Inferior parietal cortex (tissue), 1 donor: Measurements from ENCODE around the gene PRRT3.
"Not testable (repeated sequence)": the region's sequence is repeated elsewhere in the genome, so short reads cannot be mapped to it uniquely, and the experiment has no call there.

ENCODE experiments used
- DNase-seq: peaks from one replicate; pipeline ENCODE4 v3.0.0-alpha.2; 2016; ENCODE audit errors: extremely low spot score

The PRRT3 gene

DNA sequence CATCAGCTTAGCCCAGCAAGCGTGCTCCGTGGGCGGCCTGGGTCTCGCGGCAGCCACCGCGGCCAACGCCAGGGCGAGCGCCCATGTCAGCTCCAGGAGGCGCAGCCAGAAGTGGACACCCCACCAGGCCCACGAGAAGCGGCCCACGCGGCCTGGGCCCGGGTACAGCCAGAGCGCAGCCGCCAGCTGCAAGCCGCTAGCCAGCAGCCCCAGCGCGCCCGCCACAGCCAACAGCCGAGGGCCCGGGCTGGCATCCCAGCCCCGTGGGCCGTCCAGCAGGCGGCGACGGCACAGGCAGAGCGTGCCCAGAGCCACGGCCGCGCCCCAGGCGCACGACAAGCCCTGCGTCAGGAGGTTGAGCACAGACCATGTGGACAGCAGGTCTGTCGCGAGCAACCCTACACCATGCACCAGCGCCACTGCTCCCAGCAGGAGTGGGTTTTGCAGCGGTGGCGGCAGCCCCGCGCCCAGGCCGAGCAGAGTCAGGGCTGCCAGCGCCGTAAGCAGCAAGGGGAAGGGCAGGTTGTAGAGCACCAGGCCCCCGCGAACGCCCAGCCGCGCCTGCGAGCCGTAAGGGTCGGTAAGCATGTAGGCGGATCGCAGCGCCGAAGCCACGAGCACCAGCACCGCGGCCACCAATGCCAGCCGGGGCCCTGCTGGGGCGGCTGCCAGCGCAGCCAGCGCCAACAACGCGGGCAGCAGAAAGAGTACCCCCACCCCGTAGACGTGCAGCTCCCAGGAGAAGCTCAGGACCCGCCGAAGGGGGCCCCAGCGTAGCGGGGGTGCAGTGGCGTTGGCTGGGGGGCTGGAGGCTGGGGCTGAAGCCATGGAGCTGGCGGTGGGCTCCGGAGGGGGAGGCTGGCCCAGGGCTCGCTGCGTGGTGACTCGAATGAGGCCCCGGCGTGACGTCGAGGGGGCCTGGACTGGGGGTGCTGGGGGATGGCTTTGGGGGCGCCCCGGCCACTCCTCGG lies 4.9 kb downstream of the PRRT3 start:
- DNase-seq = peak; percentile 40

DNA sequence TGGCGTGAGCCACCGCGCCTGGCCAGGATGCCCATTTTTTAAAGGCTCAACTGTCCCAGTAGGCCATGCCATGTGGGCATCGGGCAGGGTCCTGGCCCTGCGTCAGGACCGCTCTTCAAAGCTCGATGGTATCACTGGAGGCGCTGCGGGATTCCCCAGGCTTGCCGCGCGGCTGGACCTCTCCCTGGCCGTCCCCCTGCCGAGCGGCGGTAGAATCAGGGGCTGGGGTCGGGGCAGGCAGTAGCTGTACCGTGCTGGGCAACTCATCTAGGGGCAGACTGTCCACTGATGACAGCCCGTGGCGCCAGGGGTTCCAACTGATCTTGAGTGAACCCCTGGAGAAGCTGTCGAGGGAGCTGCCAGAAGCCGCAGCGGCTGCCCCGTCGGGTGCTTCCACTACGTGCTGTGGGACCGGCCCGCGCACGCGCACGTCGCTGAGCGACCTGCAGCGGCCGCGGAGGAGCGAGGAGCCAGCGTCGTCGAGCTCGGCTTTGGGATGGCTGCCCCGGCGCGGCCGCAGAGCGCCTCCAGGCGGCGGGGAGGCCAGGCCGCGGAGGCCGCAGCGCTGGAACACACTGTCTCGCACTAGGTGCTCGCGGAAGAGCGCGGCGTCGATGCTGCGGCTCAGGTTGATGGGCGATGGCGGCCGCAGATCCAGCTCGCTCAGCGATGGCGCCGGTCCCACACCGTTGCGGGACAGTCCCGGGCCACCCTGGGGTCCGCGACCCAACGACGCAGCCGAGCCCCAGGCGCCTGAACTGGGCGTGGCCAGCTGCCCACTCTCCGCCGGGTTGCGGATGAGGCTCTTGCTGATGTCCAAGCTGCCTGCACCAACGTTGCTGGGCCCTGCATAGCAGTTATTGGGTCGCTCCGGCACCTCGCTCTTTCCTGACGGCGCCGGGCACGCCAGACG lies 5.8 kb downstream of the PRRT3 start:
- DNase-seq = peak; percentile 74

DNA sequence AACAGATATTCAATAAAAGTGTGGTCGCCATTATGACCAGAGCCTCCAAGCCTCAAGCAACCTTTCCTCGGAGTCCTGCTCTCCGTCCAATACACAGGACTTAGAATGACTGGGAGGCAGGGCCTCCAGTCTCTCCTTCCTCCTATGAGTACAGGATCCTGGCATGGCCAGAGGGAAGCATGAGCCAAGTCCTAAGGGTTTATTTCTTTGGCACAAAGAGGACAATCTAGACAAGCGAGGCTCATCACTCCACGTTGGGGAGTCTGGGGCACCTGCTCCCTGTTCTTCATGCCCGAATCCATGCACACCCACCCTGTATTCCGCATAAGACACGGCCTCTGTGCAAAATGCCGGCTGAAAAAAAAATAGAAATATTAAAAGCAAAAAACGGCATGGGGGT lies 6.8 kb downstream of the PRRT3 start:
- DNase-seq = no peak

DNA sequence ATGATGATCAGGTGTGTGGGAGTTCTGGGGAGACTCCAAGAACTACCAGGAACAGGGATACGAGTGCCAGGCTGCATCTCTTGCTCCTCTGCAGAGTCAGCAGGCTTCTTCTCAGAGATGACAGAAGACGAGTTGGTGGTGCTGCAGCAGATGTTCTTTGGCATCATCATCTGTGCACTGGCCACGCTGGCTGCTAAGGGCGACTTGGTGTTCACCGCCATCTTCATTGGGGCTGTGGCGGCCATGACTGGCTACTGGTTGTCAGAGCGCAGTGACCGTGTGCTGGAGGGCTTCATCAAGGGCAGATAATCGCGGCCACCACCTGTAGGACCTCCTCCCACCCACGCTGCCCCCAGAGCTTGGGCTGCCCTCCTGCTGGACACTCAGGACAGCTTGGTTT lies 7.9 kb downstream of the PRRT3 start:
- DNase-seq = peak; percentile 42

DNA sequence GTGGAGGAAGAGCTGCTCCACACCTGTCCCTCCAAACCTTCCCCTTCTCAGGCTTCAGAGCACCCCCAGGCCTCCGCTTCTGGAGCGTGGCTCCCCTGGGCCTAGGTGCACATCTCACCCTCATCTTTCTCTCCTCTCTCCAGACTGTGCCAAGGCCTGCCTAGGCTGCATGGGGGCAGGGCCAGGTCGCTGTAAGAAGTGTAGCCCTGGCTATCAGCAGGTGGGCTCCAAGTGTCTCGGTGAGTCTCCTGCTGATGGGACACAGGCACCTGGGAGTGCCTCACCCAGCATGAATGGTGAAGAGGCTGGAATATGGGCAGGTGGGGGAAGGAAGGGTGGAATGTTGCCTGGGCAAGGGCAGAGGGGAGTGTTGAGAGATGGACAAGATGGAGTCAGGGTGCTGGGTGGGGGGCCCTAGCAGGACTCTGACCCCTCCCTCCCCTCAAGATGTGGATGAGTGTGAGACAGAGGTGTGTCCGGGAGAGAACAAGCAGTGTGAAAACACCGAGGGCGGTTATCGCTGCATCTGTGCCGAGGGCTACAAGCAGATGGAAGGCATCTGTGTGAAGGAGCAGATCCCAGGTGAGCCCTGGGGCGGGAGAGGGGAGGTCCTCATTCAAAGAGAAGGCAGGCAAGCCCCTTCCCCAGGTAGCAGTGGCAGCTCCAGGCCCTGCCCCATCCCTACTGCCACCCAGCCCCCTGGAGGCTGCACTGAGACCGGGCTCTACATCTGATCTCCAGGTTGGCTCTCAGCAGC lies 9.1 kb downstream of the PRRT3 start:
- no peak for DNase-seq

DNA sequence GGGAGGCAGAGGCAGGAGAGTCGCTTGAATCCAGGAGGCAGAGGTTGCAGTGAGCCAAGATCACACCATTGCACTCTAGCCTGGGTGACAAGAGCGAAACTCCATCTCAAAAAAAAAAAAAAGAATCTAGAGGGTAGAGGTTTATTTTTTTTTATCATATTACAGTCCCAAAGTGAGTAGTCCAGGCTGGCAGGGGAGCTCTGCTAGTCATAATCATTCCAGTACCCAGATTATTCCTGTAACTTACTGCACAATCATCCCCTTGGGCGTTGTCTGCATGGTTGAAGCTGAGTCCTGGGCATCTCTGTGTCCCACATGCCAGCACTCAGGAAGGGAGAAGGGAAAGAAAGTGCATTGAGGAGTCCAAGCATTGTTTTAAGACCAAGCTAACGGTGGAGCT lies 10.0 kb downstream of the PRRT3 start:
- no peak for DNase-seq

DNA sequence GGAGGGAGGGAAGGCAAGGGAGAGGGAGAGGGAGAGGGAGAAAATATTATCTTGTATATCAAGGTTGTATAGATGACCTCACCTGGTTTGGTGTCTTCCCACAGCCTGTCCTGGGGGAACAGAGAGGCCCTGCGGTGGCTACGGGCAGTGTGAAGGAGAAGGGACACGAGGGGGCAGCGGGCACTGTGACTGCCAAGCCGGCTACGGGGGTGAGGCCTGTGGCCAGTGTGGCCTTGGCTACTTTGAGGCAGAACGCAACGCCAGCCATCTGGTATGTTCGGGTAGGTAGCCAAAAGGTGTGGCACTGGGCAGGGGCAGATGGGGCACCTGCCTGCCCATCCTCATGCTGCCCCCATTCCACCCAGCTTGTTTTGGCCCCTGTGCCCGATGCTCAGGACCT lies 11.5 kb downstream of the PRRT3 start:
- no peak for DNase-seq

DNA sequence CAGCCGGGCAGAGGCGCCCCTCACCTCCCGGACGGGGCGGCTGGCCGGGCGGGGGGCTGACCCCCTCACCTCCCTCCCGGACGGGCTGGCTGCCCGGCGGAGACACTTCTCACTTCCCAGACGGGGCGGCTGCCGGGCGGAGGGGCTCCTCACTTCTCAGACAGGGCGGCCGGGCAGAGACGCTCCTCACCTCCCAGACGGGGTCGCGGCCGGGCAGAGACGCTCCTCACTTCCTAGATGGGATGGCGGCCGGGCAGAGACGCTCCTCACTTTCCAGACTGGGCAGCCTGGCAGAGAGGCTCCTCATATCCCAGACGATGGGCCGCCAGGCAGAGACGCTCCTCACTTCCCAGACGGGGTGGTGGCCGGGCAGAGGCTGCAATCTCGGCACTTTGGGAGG lies 12.3 kb downstream of the PRRT3 start:
- DNase-seq = not testable (repeated sequence)

DNA sequence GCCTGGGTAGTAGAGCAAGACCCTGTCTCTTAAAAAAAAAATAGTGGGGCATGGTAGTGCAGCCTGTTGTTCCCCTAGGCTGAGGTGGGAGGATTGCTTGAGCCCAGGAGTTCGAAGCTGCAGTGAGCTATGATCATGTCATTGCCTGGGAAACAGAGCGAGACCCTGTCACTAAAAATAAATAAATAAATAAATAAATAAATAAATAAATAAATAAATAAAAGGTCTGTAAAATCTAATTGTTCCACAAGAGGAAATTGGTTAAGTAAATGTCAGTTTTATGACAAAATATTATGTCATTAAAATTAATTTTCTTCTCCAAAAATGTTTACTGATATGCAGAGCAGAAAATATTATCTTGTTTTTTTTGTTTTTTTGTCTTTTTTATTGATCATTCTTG lies 13.2 kb downstream of the PRRT3 start:
- no peak for DNase-seq

DNA sequence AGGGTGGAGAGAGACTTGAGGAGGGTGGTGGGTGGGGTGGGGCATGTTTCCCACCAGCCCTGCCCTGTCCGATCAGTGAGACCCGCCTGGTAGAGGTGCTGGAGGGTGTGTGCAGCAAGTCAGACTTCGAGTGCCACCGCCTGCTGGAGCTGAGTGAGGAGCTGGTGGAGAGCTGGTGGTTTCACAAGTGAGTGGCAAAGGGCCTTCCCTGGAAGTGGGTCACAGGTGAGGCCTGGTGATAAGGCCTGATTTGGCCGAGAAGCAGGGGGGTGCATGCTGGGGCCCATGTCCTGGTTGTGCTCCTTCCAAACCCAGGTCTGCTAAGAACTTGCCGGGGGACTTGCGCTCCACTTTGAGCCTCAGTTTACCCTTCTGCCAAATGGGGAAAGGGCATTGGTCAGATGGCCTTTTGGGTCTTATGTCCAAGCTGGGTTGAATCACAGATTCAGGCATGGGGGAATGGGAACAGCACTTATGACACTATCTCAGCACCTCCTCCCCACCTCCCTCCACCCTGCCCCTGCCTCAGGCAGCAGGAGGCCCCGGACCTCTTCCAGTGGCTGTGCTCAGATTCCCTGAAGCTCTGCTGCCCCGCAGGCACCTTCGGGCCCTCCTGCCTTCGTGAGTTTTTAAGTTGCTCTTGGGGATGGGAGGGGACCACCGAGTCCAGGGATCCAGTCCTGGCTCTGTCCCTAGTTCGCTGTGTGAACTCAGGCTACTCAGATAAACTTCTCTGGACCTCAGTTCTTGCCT lies 14.5 kb downstream of the PRRT3 start:
- no peak for DNase-seq

DNA sequence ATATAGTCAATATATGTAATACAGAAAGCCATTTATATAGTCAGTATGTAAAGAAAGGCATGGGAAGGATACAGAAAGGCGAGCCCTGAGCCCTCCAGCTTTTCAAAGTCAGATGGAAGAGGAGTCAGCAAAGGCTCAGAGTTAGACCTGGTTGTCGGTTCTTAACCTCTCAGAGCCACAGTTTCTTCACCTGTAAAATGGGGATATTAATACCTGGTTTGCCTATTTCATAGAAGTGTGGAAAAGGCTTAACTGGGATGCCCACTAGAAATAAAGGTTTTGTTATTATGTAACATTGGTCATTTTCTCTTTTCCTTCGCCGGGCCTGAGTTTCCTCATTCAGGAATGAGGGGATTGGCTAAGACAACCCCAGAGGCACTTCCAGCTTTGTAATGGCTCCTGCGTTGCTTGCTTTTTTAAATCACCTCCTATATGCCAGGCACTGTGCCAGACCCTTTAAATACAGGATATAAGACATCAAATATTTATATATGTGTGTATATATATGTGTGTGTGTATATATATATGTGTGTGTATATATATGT lies 16.2 kb downstream of the PRRT3 start:
- no peak for DNase-seq

DNA sequence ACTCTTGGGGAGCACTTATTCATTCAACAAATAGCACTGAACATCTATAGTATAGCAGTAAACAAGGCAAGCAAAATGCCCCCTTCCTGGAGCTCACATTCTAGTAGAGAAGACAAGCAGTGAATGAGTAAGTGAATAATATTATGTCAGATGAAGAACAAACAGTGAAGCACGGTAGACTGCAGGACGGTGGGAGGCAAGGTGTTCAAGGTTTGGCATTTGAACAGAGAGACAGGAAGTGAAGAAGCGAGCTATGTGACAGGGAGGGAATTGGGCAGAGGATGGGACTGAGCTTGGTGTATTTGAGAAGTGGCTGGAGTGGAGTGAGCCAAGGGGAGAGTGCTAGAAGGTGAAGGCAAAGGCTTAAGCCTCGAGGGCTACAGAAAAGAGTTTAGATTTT lies 17.2 kb downstream of the PRRT3 start:
- DNase-seq = no peak

DNA sequence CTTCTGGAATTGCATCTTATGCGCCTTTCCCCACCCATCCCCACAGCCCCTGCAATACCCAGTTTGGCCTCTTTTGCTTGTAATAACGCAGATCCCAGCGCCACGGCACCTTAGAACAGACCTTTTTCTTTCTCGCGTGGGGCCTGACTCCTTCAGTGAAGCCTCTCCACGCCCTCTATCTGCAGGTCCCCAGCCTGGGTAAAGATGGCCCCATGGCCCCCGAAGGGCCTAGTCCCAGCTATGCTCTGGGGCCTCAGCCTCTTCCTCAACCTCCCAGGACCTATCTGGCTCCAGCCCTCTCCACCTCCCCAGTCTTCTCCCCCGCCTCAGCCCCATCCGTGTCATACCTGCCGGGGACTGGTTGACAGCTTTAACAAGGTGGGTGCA lies 18.0 kb downstream of the PRRT3 start:
- no peak for DNase-seq

DNA sequence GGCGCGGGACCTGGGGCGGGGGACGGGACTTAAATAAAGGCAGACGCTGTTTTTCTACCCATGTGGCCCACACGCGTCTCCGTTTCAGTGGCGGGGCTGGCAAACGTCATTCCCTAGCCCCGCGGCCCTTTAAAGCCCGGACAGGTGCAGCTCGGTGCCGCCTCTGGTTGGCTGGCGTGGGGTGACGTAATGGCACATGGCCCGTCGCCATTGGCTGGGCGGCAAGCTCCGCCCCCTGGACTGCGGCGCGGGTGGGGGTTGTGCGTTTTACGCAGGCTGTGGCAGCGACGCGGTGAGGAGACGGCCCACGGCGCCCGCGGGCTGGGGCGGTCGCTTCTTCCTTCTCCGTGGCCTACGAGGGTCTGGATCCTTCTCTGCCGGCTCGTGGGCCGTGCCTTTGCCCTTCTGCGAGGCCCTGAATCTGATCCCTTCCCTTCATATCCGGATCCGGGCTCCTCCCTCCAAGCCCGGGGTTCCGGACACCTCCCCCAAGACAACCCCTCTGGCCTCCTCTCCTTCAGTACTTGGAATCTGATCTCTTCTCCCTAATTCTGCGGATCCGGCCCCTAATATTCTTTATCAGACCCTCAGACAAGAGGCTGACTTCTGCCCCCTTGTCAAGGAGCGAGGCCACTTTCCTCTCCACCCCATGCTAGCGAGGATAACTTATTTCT lies 18.5 kb downstream of the PRRT3 start, which contains the start of gene CRELD1:
Gene CRELD1, plus strand, starts transcription at position 274 of the 674 bp plus-strand sequence. CDS start 605 bp downstream, outside the sequence.
- peak; percentile 96 for DNase-seq

DNA sequence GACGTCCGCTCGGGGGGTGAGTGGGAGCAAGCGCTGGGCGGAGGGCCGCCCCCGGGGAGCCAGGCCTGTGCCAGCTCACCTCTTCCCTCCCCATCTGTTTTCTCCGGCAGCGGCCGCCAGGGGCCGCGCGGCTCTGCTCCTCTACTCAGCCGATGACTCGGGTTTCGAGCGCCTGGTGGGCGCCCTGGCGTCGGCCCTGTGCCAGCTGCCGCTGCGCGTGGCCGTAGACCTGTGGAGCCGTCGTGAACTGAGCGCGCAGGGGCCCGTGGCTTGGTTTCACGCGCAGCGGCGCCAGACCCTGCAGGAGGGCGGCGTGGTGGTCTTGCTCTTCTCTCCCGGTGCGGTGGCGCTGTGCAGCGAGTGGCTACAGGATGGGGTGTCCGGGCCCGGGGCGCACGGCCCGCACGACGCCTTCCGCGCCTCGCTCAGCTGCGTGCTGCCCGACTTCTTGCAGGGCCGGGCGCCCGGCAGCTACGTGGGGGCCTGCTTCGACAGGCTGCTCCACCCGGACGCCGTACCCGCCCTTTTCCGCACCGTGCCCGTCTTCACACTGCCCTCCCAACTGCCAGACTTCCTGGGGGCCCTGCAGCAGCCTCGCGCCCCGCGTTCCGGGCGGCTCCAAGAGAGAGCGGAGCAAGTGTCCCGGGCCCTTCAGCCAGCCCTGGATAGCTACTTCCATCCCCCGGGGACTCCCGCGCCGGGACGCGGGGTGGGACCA lies 19.2 kb downstream of the PRRT3 start:
- peak; percentile 57 for DNase-seq

DNA sequence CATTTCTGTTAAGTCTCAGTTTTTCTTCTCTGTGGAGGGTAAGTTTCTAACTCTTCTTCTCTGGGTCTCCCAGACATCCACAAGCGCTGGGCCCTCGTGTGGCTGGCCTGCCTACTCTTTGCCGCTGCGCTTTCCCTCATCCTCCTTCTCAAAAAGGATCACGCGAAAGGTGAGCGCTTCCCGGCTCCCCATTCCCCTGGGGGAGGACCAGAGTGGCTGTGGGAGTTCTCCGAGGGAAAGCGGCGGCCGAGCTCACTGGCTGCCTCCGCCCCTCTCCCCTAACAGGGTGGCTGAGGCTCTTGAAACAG lies 19.7 kb downstream of the PRRT3 start:
- no peak for DNase-seq

DNA sequence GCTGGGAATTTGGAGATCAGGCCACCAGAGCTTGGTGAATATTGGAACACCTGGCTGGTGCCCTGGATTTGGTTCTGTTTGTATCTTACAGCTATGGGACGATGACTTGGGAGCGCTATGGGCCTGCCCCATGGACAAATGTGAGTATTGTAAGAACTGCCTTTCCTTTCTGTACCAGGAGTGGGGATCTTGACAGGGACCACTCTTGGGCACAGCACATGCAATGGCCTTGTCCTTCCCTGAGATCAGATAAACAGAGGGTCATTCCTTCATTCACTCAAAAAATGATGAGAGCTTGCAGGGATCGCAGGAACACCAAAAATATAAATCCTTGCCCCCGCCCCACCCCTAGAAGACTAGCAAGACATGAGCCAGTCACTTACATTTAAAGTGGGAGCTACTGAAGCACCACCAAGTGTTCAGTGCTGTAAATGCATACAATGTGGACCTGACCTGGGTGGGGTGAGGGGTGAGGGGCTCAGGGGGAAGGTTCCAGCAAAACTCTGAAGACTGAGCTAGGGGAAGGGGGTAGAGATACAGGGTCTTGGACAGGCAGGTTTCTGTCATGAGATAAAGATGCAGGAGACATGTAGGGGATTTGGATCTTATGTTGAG lies 21.3 kb downstream of the PRRT3 start:
- no peak for DNase-seq

DNA sequence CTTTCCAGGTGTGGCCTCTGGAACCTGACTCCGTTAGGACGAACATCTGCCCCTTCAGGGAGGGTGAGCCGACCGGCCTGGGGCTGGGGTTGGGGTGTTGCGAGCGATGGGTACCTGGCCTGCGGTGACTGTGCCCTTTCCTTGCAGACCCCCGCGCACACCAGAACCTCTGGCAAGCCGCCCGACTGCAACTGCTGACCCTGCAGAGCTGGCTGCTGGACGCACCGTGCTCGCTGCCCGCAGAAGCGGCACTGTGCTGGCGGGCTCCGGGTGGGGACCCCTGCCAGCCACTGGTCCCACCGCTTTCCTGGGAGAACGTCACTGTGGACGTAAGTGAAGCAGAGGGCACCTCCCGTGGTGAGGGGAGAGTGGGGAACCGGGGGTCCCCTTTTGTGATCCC lies 24.1 kb downstream of the PRRT3 start:
- DNase-seq = no peak
